ENCODE data around the gene MAGI3. TPM values are rescaled to one million over a fixed set of nuclear protein-coding genes. Genes with fewer than 3 reads are reported as not detected.
"Not testable (repeated sequence)": the region's sequence is repeated elsewhere in the genome, so short reads cannot be mapped to it uniquely, and the experiment has no call there.

MAGI3 gene
- total RNA-seq, 1 donor from 2014 or later: 70.5 TPM

DNA sequence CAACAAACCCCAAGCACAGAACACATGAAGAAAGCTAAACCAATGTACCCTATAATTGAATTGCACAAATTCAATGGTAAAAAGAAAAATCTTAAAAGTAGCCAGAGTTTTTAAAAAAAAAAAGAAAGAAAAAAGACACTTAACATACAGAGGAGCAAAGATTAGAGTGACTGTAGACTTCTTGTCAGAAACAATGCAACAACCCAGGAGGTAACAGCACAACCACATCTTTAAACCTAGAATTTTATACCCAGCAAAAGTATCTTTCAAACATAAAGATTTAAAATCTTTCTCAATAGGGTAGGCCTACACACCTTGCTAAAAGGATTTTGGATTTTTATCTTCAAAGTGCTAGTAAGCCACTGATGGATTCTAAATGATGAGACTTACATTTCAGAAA is 304.6 kb downstream of the MAGI3 start:
- Histone ChIP-seq H3K4me1 (no peaks in the 10 kb centered on the region), H3K27ac (no peak overlapping the region), H3K4me3 (no peak overlapping the region), H3K27me3 (no peaks in the 10 kb centered on the region), H3K36me3 (peaks cover 9% of the 10 kb centered on the region), H3K9me3 (peaks cover 15% of the 10 kb centered on the region)
- intact Hi-C loops (cut with DNase I): no loop called here
- DNase-seq (no peak), ATAC-seq (no peak)
- TF ChIP-seq, protein P1, sequence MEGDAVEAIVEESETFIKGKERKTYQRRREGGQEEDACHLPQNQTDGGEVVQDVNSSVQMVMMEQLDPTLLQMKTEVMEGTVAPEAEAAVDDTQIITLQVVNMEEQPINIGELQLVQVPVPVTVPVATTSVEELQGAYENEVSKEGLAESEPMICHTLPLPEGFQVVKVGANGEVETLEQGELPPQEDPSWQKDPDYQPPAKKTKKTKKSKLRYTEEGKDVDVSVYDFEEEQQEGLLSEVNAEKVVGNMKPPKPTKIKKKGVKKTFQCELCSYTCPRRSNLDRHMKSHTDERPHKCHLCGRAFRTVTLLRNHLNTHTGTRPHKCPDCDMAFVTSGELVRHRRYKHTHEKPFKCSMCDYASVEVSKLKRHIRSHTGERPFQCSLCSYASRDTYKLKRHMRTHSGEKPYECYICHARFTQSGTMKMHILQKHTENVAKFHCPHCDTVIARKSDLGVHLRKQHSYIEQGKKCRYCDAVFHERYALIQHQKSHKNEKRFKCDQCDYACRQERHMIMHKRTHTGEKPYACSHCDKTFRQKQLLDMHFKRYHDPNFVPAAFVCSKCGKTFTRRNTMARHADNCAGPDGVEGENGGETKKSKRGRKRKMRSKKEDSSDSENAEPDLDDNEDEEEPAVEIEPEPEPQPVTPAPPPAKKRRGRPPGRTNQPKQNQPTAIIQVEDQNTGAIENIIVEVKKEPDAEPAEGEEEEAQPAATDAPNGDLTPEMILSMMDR (IDR thresholded peaks at IDR 0.05): no peak

DNA sequence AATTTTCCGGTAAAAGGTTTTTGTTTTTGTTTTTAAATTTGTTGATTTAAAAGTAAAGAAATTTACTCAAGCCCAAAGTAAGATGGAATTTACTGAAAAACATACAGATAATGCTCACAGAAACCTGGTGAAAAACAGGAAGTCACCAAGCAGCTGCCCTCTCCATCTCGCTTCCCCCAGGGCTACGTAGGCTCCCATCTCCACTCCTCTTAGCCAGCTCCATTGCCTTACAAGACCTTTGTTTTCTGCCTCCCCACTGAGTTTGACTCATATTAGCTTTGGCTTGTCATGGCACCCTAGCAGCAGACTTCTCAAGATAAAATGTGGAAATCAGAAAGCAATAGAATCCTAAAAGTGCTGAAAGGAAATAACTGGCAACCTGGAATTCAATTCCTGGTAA is 311.1 kb downstream of the MAGI3 start:
- no peaks in the 10 kb centered on the region for H3K4me1 ChIP-seq
- peaks cover 20% of the 10 kb centered on the region for H3K36me3 ChIP-seq
- no peaks in the 10 kb centered on the region for H3K9me3 ChIP-seq
- intact Hi-C loops (cut with DNase I): no loop called here
- ATAC-seq (no peak), DNase-seq (no peak)
- no peaks in the 10 kb centered on the region for H3K27me3 ChIP-seq
- TF ChIP-seq, protein P1 (IDR thresholded peaks at IDR 0.05): no peak
- no peak overlapping the region for H3K27ac ChIP-seq
- H3K4me3 ChIP-seq: no peak overlapping the region

DNA sequence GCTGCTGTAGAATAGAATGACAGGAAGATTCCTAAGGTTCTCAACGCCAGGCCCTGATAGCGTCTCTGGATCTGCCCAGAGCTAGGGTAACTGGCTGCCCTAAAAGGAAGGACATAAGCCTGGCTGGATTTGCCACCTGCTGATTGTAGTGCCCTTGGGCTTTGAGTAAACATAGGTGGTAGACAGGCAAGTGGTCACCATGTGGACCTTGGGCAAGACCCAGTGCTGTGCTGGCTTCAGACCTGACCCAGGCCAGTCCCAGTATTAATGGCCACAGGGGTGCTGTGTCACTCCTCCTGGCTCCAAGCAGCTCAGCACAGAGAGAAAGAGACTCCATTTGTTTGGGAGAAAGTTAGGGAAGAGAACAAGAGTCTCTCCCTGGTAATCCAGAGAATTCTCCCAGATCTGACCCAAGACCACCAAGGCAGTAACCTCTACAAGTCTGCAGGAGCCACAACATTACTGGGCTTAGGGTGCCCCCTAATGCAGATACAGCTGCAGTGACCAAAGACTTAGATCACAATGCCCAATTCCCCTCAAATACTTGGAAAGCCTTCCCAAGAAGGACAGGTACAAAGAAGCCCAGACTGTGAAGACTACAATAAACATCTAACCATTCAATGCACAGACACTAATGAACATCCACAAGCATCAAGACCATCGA is 324.4 kb downstream of the MAGI3 start:
- TF ChIP-seq, protein P1 (IDR thresholded peaks at IDR 0.05): no peak
- peaks cover 34% of the 10 kb centered on the region for H3K36me3 ChIP-seq
- ATAC-seq: no peak
- DNase-seq: no peak
- intact Hi-C loops (cut with DNase I): no loop called here
- H3K27ac ChIP-seq: no peak overlapping the region
- H3K9me3 ChIP-seq: no peaks in the 10 kb centered on the region
- H3K27me3 ChIP-seq: no peaks in the 10 kb centered on the region
- H3K4me3 ChIP-seq: no peak overlapping the region
- no peaks in the 10 kb centered on the region for H3K4me1 ChIP-seq

DNA sequence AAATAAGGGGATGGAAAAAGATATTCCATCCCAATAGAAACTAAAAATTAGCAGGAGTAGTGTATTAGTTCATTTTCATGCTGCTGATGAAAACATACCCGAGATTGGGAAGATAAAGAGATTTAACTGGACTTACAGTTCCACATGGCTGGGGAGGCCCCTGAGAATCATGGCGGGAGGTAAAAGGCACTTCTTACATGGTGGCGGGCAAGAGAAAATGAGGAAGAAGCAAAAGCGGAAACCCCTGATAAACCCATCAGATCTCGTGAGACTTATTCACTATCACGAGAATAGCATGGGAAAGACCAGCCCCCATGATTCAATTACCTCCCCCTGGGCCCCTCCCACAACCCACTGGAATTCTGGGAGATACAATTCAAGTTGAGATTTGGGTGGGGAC is 327.2 kb downstream of the MAGI3 start:
- intact Hi-C loops (cut with DNase I); H3K9me3 ChIP-seq; H3K27me3 ChIP-seq; H3K27ac ChIP-seq; ATAC-seq; DNase-seq; H3K4me1 ChIP-seq; H3K4me3 ChIP-seq: not testable (repeated sequence)
- H3K36me3 ChIP-seq: peaks cover 20% of the 10 kb centered on the region

DNA sequence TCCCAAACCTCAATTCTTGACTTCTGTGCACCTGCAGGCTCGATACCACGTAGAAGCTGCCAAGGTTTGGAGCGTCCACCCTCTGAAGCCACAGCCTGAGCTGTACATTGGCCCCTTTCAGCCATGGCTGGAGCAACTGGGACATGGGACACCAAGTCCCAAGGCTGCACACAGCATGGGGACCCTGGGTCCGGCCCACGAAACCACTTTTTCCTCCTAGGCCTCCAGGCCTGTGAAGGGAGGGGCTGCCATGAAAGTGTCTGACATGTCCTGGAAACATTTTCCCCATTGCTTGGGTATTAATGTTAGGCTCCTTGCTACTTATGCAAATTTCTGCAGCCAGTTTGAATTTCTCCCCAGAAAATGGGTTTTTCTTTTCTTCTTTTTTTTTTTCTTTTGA is 328.3 kb downstream of the MAGI3 start:
- peaks cover 14% of the 10 kb centered on the region for H3K36me3 ChIP-seq
- H3K27ac ChIP-seq; intact Hi-C loops (cut with DNase I); H3K4me3 ChIP-seq; H3K9me3 ChIP-seq; H3K27me3 ChIP-seq; ATAC-seq; H3K4me1 ChIP-seq; DNase-seq: not testable (repeated sequence)

DNA sequence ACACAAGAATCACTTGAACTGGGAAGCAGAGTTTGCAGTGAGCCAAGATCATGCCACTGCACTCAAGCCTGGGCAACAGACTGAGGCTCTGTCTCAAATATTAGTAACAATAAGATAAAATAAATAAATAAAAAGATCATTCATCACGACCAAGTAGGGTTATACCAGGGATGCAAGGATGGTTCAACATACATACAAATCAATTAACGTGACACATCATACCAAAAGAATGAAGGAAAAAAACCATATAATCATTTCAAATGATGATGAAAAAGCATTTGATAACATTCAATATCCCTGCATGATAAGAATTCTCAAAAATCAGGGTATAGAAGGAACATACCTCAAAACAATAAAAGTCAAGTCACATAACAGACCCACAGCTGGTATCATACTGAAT is 330.7 kb downstream of the MAGI3 start:
- Histone ChIP-seq H3K9me3 (no peaks in the 10 kb centered on the region), H3K36me3 (peaks cover 32% of the 10 kb centered on the region), H3K4me3 (no peak overlapping the region), H3K4me1 (no peaks in the 10 kb centered on the region), H3K27ac (no peak overlapping the region), H3K27me3 (no peaks in the 10 kb centered on the region)
- TF ChIP-seq, protein P1 (IDR thresholded peaks at IDR 0.05): no peak
- intact Hi-C loops (cut with DNase I): no loop called here
- DNase-seq (no peak), ATAC-seq (no peak)

DNA sequence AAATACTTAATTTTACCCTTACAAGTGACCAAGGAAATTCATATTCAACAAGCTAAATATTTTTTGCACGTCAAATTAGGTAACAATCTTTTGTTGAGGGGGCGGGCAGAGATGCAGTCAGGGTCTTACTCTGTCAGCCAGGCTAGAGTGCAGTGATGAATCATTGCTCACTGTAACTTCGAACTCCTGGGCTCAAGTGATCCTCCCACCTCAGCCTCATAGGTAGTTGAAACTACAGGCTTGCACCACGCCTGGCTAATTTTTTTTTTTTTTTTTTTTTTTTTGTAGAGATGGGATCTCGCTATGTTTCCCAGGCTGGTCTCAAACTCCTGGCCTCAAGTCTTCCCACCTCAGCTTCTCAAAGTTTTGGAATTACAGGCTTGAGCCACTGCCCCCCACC is 342.5 kb downstream of the MAGI3 start:
- peaks cover 25% of the 10 kb centered on the region for H3K36me3 ChIP-seq
- TF ChIP-seq, protein P1 (IDR thresholded peaks at IDR 0.05): no peak
- ATAC-seq (no peak), DNase-seq (no peak)
- intact Hi-C loops (cut with DNase I): no loop called here
- H3K4me3 ChIP-seq: no peak overlapping the region
- no peaks in the 10 kb centered on the region for H3K9me3 ChIP-seq
- H3K27ac ChIP-seq: no peak overlapping the region
- H3K4me1 ChIP-seq: no peaks in the 10 kb centered on the region
- no peaks in the 10 kb centered on the region for H3K27me3 ChIP-seq
